ENCODE results near the gene RPL37. TPM values are rescaled to one million over a fixed set of nuclear protein-coding genes. Genes with fewer than 3 reads are reported as not detected.
A peak's percentile ranks its signal among the peaks of the same experiment; 100 is the strongest.

Gene RPL37
- total RNA-seq, 1 experiment from 2014 or later: 1,038 TPM

GRCh38 chr5:40847525-40847924 lies 12.5 kb upstream of the RPL37 start:
- no peak for DNase-seq
- Mint-ChIP-seq H3K27ac (ENCODE audit: unreplicated experiment) (no peak overlapping the region), H3K4me1 (ENCODE audit: low read depth, unreplicated experiment) (peaks cover 12% of the 10 kb centered on the region), H3K36me3 (ENCODE audit: insufficient read depth, unreplicated experiment) (peaks cover 4% of the 10 kb centered on the region), H3K9me3 (ENCODE audit: low read depth, unreplicated experiment) (no peaks in the 10 kb centered on the region), H3K4me3 (ENCODE audit: low read depth, unreplicated experiment) (no peak overlapping the region), H3K27me3 (ENCODE audit: unreplicated experiment) (no peaks in the 10 kb centered on the region)
- intact Hi-C loops (cut with micrococcal nuclease; ENCODE audit: unreplicated experiment): no loop called here
- CTCF ChIA-PET: no interaction called here
- no peak for TF ChIP-seq CTCF (IDR thresholded peaks at IDR 0.05; ENCODE audit: unreplicated experiment)
- BruUV-seq (replicated peaks): no TSS peak

GRCh38 chr5:40846371-40846770 lies 11.3 kb upstream of the RPL37 start:
- Mint-ChIP-seq H3K4me1 (ENCODE audit: low read depth, unreplicated experiment) (peaks cover 16% of the 10 kb centered on the region), H3K4me3 (ENCODE audit: low read depth, unreplicated experiment) (no peak overlapping the region), H3K36me3 (ENCODE audit: insufficient read depth, unreplicated experiment) (peaks cover 11% of the 10 kb centered on the region), H3K27ac (ENCODE audit: unreplicated experiment) (no peak overlapping the region), H3K9me3 (ENCODE audit: low read depth, unreplicated experiment) (no peaks in the 10 kb centered on the region), H3K27me3 (ENCODE audit: unreplicated experiment) (no peaks in the 10 kb centered on the region)
- intact Hi-C loops (cut with micrococcal nuclease; ENCODE audit: unreplicated experiment): no loop called here
- CTCF ChIA-PET: no interaction called here
- no peak for TF ChIP-seq CTCF (IDR thresholded peaks at IDR 0.05; ENCODE audit: unreplicated experiment)
- no TSS peak for BruUV-seq (replicated peaks)
- no peak for DNase-seq

GRCh38 chr5:40844565-40844964 lies 9.5 kb upstream of the RPL37 start:
- H3K4me3 Mint-ChIP-seq (ENCODE audit: low read depth, unreplicated experiment): no peak overlapping the region
- intact Hi-C loops (cut with micrococcal nuclease; ENCODE audit: unreplicated experiment): loop anchor here (5.0 kb wide), 1 partner anchor 67 kb away; no protein-coding TSS in a partner anchor
- no TSS peak for BruUV-seq (replicated peaks)
- no peaks in the 10 kb centered on the region for H3K9me3 Mint-ChIP-seq (ENCODE audit: low read depth, unreplicated experiment)
- CTCF ChIA-PET: interaction anchor here (0.5 to 0.7 kb wide), 3 partner anchors 13 to 42 kb away, joined by 4 to 5 read pairs (median 5); no protein-coding TSS in a partner anchor
- H3K27me3 Mint-ChIP-seq (ENCODE audit: unreplicated experiment): no peaks in the 10 kb centered on the region
- H3K4me1 Mint-ChIP-seq (ENCODE audit: low read depth, unreplicated experiment): peaks cover 23% of the 10 kb centered on the region
- H3K36me3 Mint-ChIP-seq (ENCODE audit: insufficient read depth, unreplicated experiment): peaks cover 18% of the 10 kb centered on the region
- TF ChIP-seq CTCF (IDR thresholded peaks at IDR 0.05; ENCODE audit: unreplicated experiment): no peak
- H3K27ac Mint-ChIP-seq (ENCODE audit: unreplicated experiment): no peak overlapping the region
- DNase-seq: no peak

GRCh38 chr5:40842351-40842750 lies 7.3 kb upstream of the RPL37 start:
- intact Hi-C loops (cut with micrococcal nuclease; ENCODE audit: unreplicated experiment): loop anchor here (2.0 to 5.0 kb wide), 2 partner anchors 65 to 88 kb away; partner anchors contain the start of gene TTC33
- Mint-ChIP-seq H3K36me3 (ENCODE audit: insufficient read depth, unreplicated experiment) (peaks cover 18% of the 10 kb centered on the region), H3K27me3 (ENCODE audit: unreplicated experiment) (no peaks in the 10 kb centered on the region), H3K4me1 (ENCODE audit: low read depth, unreplicated experiment) (peaks cover 23% of the 10 kb centered on the region), H3K27ac (ENCODE audit: unreplicated experiment) (peak overlapping the region; percentile 44), H3K9me3 (ENCODE audit: low read depth, unreplicated experiment) (no peaks in the 10 kb centered on the region), H3K4me3 (ENCODE audit: low read depth, unreplicated experiment) (peak overlapping the region; percentile 83)
- no peak for TF ChIP-seq CTCF (IDR thresholded peaks at IDR 0.05; ENCODE audit: unreplicated experiment)
- no TSS peak for BruUV-seq (replicated peaks)
- CTCF ChIA-PET: interaction anchor here (0.9 kb wide), 2 partner anchors 44 to 340 kb away, joined by 4 read pairs; partner anchors contain the start of gene PRKAA1
- DNase-seq: no peak

All from Calu3 (cell line).